Neural cell (in vitro differentiated cells): Measurements from ENCODE around the gene BGN. TPM values are rescaled to one million over a fixed set of nuclear protein-coding genes. Genes with fewer than 3 reads are reported as not detected.

Experiments
- H2AFZ ChIP-seq: fragments of 200-600, 300-800 bp; sonication (generic), shearing (Covaris generic); 2 replicates; pipeline ENCODE4 v1.6.0; 2014; ENCODE audit warnings: low read depth, mild to moderate bottlenecking, antibody characterized with exemption, low read length, moderate library complexity
- H3F3A ChIP-seq: fragments of 200-600 bp; shearing (Covaris generic); 2 replicates; pipeline ENCODE4 v1.6.1; 2016; ENCODE audit warnings: mild to moderate bottlenecking, moderate library complexity, mixed read lengths, antibody characterized with exemption, low read length; ENCODE audit not compliant: insufficient read depth, poor library complexity, severe bottlenecking
- H3K27ac ChIP-seq: fragments of 200-600, 300-800 bp; sonication (generic), shearing (Covaris generic); 2 replicates; pipeline ENCODE4 v1.5.1; 2014; ENCODE audit warnings: mild to moderate bottlenecking, low read length, moderate library complexity
- H3K27me3 ChIP-seq: fragments of 300-800, 200-600 bp; sonication (generic), shearing (Covaris generic); 2 replicates; pipeline ENCODE4 v1.6.0; 2014; ENCODE audit warnings: mild to moderate bottlenecking, low read depth, low read length, moderate library complexity; ENCODE audit not compliant: insufficient read depth
- H3K36me3 ChIP-seq: fragments of 300-800, 200-600 bp; sonication (generic), shearing (Covaris generic); 2 replicates; pipeline ENCODE4 v1.5.1; 2014; ENCODE audit warnings: mild to moderate bottlenecking, antibody characterized with exemption, low read length, moderate library complexity; ENCODE audit not compliant: insufficient read depth
- H3K4me2 ChIP-seq: fragments of 300-800, 200-600 bp; sonication (generic), shearing (Covaris generic); 2 replicates; pipeline ENCODE4 v1.6.0; 2014; ENCODE audit warnings: mild to moderate bottlenecking, low read length
- H3K4me3 ChIP-seq: fragments of 300-800, 200-600 bp; sonication (generic), shearing (Covaris generic); 2 replicates; pipeline ENCODE4 v1.5.1; 2014; ENCODE audit warnings: mild to moderate bottlenecking, low read length, moderate library complexity
- H3K79me2 ChIP-seq: fragments of 200-600 bp; shearing (Covaris generic); replicated peaks from 2 replicates; pipeline ENCODE4 v1.6.0; 2014; ENCODE audit warnings: mild to moderate bottlenecking, low read length, moderate library complexity; ENCODE audit not compliant: insufficient read depth
- H3K9ac ChIP-seq: fragments of 300-800, 200-600 bp; sonication (generic), shearing (Covaris generic); 2 replicates; pipeline ENCODE4 v1.6.1; 2016; ENCODE audit warnings: mild to moderate bottlenecking, low read length, mixed read lengths
- H3K9me2 ChIP-seq: fragments of 200-600 bp; shearing (Covaris generic); 2 replicates; pipeline ENCODE4 v1.6.1; 2016; ENCODE audit warnings: mild to moderate bottlenecking, low read length, mixed read lengths; ENCODE audit not compliant: insufficient read depth
- H3K9me3 ChIP-seq: fragments of 200-600, 300-800 bp; sonication (generic), shearing (Covaris generic); 2 replicates; pipeline ENCODE4 v1.6.1; 2016; ENCODE audit warnings: mild to moderate bottlenecking, mixed run types, low read length, moderate library complexity, mixed read lengths
- H4K20me1 ChIP-seq: fragments of 200-600 bp; shearing (Covaris generic); 2 replicates; pipeline ENCODE4 v1.6.1; 2016; ENCODE audit warnings: mild to moderate bottlenecking, mixed run types; ENCODE audit not compliant: insufficient read depth
- EP300 ChIP-seq: fragments of 450-650 bp; conservative IDR thresholded peaks from 2 replicates; pipeline ENCODE4 v1.6.1; 2014; ENCODE audit warnings: antibody characterized with exemption, mild to moderate bottlenecking, moderate library complexity; ENCODE audit not compliant: poor library complexity, severe bottlenecking
- EZH2 ChIP-seq: fragments of 200-600, 300-800 bp; shearing (Covaris generic), sonication (generic); IDR thresholded peaks from 2 replicates; pipeline ENCODE4 v1.6.1; 2014; ENCODE audit warnings: antibody characterized with exemption, low read length, borderline replicate concordance, mild to moderate bottlenecking; ENCODE audit not compliant: insufficient read depth, poor library complexity, severe bottlenecking
- MXI1 ChIP-seq: fragments of 450-650 bp; conservative IDR thresholded peaks from 2 replicates; pipeline ENCODE4 v1.6.1; 2014; ENCODE audit warnings: antibody characterized with exemption, mild to moderate bottlenecking; ENCODE audit not compliant: poor library complexity, severe bottlenecking
- POLR2AphosphoS5 ChIP-seq: IDR thresholded peaks from 2 replicates; pipeline ENCODE4 v1.6.1; 2012
- RAD21 ChIP-seq: fragments of 450-650 bp; conservative IDR thresholded peaks from 2 replicates; pipeline ENCODE4 v1.6.1; 2014; ENCODE audit warnings: antibody characterized with exemption, mild to moderate bottlenecking, moderate library complexity
- SMC3 ChIP-seq: fragments of 450-650 bp; conservative IDR thresholded peaks from 2 replicates; pipeline ENCODE4 v1.6.1; 2014; ENCODE audit warnings: antibody characterized with exemption, mild to moderate bottlenecking, moderate library complexity; ENCODE audit not compliant: poor library complexity
- TAF1 ChIP-seq: IDR thresholded peaks from 2 replicates; pipeline ENCODE4 v1.6.1; 2012; ENCODE audit warnings: low read depth
- polyA plus RNA-seq: library from polyadenylated mRNA; depleted of rRNA; stranded (reverse); fragments of >200 nt; gene quantifications from 2 replicates; pipeline ENCODE4 v1.2.3, GENCODE V29; 2014
- TF ChIP-seq, protein P1 (sequence below): IDR thresholded peaks from 2 replicates; pipeline ENCODE4 v1.6.1; 2012; ENCODE audit warnings: borderline replicate concordance
- TF ChIP-seq, protein P2 (sequence below): fragments of 450-650 bp; IDR thresholded peaks from 2 replicates; pipeline ENCODE4 v1.5.1; 2014; ENCODE audit warnings: antibody characterized with exemption, mild to moderate bottlenecking, moderate library complexity; ENCODE audit not compliant: poor library complexity, severe bottlenecking

Gene BGN
- polyA plus RNA-seq, 1 donor from 2014 or later: not detected

DNA sequence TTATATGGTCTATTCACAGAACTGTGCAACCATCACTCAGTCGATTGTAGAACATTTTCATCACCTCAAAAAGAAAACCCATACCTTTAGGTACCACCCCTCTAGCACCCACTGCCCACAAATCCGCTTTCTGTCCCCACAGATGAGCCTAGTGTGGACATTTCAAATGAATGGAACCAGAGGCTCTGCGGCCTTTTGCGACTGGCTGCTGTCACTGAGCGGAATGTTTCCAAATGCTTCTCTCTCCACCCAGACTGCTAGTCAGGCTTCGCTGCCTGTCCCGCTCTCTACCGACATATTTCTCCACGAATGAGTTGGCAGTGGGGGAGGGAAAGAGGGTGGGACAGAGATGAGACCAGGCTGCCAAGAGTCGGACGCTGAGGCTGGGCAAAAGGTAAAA lies 1.7 kb upstream of the BGN start:
- no peak overlapping the region for H3K9ac ChIP-seq
- H3K36me3 ChIP-seq: no peaks in the 10 kb centered on the region
- no peak overlapping the region for H3K4me2 ChIP-seq
- no peak for TF ChIP-seq SMC3
- TF ChIP-seq TAF1: no peak
- TF ChIP-seq, protein P1, sequence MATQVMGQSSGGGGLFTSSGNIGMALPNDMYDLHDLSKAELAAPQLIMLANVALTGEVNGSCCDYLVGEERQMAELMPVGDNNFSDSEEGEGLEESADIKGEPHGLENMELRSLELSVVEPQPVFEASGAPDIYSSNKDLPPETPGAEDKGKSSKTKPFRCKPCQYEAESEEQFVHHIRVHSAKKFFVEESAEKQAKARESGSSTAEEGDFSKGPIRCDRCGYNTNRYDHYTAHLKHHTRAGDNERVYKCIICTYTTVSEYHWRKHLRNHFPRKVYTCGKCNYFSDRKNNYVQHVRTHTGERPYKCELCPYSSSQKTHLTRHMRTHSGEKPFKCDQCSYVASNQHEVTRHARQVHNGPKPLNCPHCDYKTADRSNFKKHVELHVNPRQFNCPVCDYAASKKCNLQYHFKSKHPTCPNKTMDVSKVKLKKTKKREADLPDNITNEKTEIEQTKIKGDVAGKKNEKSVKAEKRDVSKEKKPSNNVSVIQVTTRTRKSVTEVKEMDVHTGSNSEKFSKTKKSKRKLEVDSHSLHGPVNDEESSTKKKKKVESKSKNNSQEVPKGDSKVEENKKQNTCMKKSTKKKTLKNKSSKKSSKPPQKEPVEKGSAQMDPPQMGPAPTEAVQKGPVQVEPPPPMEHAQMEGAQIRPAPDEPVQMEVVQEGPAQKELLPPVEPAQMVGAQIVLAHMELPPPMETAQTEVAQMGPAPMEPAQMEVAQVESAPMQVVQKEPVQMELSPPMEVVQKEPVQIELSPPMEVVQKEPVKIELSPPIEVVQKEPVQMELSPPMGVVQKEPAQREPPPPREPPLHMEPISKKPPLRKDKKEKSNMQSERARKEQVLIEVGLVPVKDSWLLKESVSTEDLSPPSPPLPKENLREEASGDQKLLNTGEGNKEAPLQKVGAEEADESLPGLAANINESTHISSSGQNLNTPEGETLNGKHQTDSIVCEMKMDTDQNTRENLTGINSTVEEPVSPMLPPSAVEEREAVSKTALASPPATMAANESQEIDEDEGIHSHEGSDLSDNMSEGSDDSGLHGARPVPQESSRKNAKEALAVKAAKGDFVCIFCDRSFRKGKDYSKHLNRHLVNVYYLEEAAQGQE: no peak
- TF ChIP-seq, protein P2, sequence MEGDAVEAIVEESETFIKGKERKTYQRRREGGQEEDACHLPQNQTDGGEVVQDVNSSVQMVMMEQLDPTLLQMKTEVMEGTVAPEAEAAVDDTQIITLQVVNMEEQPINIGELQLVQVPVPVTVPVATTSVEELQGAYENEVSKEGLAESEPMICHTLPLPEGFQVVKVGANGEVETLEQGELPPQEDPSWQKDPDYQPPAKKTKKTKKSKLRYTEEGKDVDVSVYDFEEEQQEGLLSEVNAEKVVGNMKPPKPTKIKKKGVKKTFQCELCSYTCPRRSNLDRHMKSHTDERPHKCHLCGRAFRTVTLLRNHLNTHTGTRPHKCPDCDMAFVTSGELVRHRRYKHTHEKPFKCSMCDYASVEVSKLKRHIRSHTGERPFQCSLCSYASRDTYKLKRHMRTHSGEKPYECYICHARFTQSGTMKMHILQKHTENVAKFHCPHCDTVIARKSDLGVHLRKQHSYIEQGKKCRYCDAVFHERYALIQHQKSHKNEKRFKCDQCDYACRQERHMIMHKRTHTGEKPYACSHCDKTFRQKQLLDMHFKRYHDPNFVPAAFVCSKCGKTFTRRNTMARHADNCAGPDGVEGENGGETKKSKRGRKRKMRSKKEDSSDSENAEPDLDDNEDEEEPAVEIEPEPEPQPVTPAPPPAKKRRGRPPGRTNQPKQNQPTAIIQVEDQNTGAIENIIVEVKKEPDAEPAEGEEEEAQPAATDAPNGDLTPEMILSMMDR: no peak
- TF ChIP-seq RAD21: no peak
- TF ChIP-seq EP300: no peak
- TF ChIP-seq MXI1: no peak
- TF ChIP-seq EZH2: no peak
- no peak for TF ChIP-seq POLR2AphosphoS5
- H3K9me3 ChIP-seq: no peaks in the 10 kb centered on the region
- no peak overlapping the region for H2AFZ ChIP-seq
- no peak overlapping the region for H3K27ac ChIP-seq
- no peaks in the 10 kb centered on the region for H3K27me3 ChIP-seq
- no peak overlapping the region for H3K4me3 ChIP-seq
- no peaks in the 10 kb centered on the region for H3K9me2 ChIP-seq
- H4K20me1 ChIP-seq: no peaks in the 10 kb centered on the region
- no peaks in the 10 kb centered on the region for H3F3A ChIP-seq
- no peaks in the 10 kb centered on the region for H3K79me2 ChIP-seq

DNA sequence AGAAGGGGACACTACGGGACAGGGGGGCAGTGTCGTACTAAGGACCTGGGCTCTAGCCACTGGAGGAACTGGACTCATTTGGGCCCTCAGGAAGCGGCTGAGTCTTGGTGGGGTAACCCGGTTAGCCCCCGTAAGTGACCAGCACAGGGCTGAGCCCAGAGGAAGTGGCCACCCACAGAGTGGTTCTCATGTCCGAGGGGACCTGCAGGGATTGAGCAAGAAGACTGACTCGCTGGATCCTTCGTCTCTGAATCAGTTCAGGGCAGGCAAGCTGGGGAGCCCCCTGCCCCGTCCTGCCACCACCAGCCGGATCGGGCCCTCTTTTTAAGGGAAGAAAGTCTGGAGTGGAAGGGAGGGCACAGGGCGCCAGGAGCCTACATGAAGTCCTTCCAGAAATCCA lies 719 bp upstream of the BGN start:
- Histone ChIP-seq H3K27me3 (no peaks in the 10 kb centered on the region), H3K4me3 (no peak overlapping the region), H3K36me3 (no peaks in the 10 kb centered on the region), H3K9ac (no peak overlapping the region), H3K9me2 (no peaks in the 10 kb centered on the region), H3K9me3 (no peaks in the 10 kb centered on the region), H3F3A (no peaks in the 10 kb centered on the region), H3K27ac (no peak overlapping the region), H3K79me2 (no peaks in the 10 kb centered on the region), H3K4me2 (no peak overlapping the region), H4K20me1 (no peaks in the 10 kb centered on the region), H2AFZ (no peak overlapping the region)
- TF ChIP-seq, protein P1: no peak
- TF ChIP-seq EZH2: no peak
- no peak for TF ChIP-seq MXI1
- TF ChIP-seq TAF1: no peak
- no peak for TF ChIP-seq RAD21
- TF ChIP-seq, protein P2: no peak
- no peak for TF ChIP-seq POLR2AphosphoS5
- no peak for TF ChIP-seq SMC3
- TF ChIP-seq EP300: no peak
